K562 (cell line): ENCODE measurements around the gene PPP1R9A. TPM values are rescaled to one million over a fixed set of nuclear protein-coding genes. Genes with fewer than 3 reads are reported as not detected.

Experiments used
- ATAC-seq: fragments of 200-7000 bp; cut with Tn5 transposase; 3 replicates; pipeline ENCODE4 v1.9.1; 2020; ENCODE audit warnings: moderate library complexity
- BruUV-seq: library from RNA; stranded (reverse); fragments of 400-500 nt; replicated peaks from 2 replicates; lab custom pipeline; 2021; lab: Mats Ljungman, UMichigan
- CTCF ChIA-PET: fragments of 300-600 bp; formaldehyde crosslinking; extraction: SDS; loops from one replicate; lab custom pipeline; 2021; ENCODE audit warnings: low intra/inter-chr PET ratio; lab: Yijun Ruan, JAX
- POLR2A ChIA-PET: fragments of 300-600, 350-650 bp; sonication (Branson Sonifier 250); formaldehyde crosslinking; extraction: SDS; loops from one replicate; lab custom pipeline; 2021; ENCODE audit warnings: antibody characterized with exemption, inconsistent platforms; lab: Yijun Ruan, JAX
- DNase-seq, 4 experiments: peaks; one replicate each; pipeline versions ENCODE4 v3.0.0 to v3.0.0-alpha.2; 2011 to 2018; ENCODE audit warnings: low spot score in 3 of 4, mixed read lengths in 3 of 4; ENCODE audit errors: extremely low read depth in 1 of 4
- FAIRE-seq: peaks from 2 replicates; lab custom pipeline; 2011; peaks lifted over from hg19 to GRCh38; lab: Jason Lieb, UNC
- H2AFZ ChIP-seq: 2 replicates; pipeline ENCODE4 v1.6.0; 2011; ENCODE audit warnings: low read depth, low read length, control low read depth, inconsistent platforms
- H3K27ac ChIP-seq: fragments of 200-600 bp; 3 replicates; pipeline ENCODE4 v1.8.0; 2011; ENCODE audit warnings: low read depth, mild to moderate bottlenecking, control low read depth, inconsistent platforms, low read length, moderate library complexity, mixed read lengths; ENCODE audit errors: extremely low read depth
- H3K27me3 ChIP-seq, 2 experiments: fragments of 300-600 bp in 1 of 2; 2 replicates in 1 of 2; 3 replicates in 1 of 2; pipeline versions ENCODE4 v1.6.0 to v1.8.0; 2011; ENCODE audit warnings: inconsistent platforms in 2 of 2, low read length in 2 of 2, mild to moderate bottlenecking in 1 of 2, mixed read lengths in 1 of 2, moderate library complexity in 1 of 2; ENCODE audit not compliant: control insufficient read depth in 2 of 2, insufficient read depth in 2 of 2
- H3K36me3 ChIP-seq: fragments of 300-600 bp; 3 replicates; pipeline ENCODE4 v1.8.0; 2011; ENCODE audit warnings: mild to moderate bottlenecking, low read length, inconsistent platforms; ENCODE audit not compliant: control insufficient read depth, insufficient read depth
- H3K4me1 ChIP-seq, 2 experiments: fragments of 200-600 bp in 1 of 2; replicated peaks in 1 of 2; 2 replicates in 1 of 2; 3 replicates in 1 of 2; pipeline versions ENCODE4 v1.5.1 to v1.8.0; 2011; ENCODE audit warnings: inconsistent platforms in 2 of 2, low read length in 2 of 2, mild to moderate bottlenecking in 1 of 2, mixed read lengths in 1 of 2, moderate library complexity in 1 of 2; ENCODE audit not compliant: control insufficient read depth in 2 of 2, insufficient read depth in 2 of 2
- H3K4me2 ChIP-seq: 2 replicates; pipeline ENCODE4 v1.6.1; 2011; ENCODE audit warnings: low read length, control low read depth, inconsistent platforms, mixed read lengths; ENCODE audit not compliant: insufficient read depth
- H3K4me3 ChIP-seq: fragments of 200-600 bp; sonication (generic), shearing (Covaris generic); 2 replicates; pipeline ENCODE4 v1.5.1; 2016; ENCODE audit warnings: control low read depth, inconsistent platforms
- H3K79me2 ChIP-seq: fragments of 200-600 bp; 3 replicates; pipeline ENCODE4 v1.8.0; 2011; ENCODE audit warnings: low read length, inconsistent platforms; ENCODE audit not compliant: control insufficient read depth, insufficient read depth
- H3K9ac ChIP-seq, 2 experiments: 2 replicates each; pipeline versions ENCODE4 v1.6.0 to v1.6.1; 2011; ENCODE audit warnings: low read depth in 2 of 2, low read length in 2 of 2, control low read depth in 1 of 2, inconsistent platforms in 1 of 2, mild to moderate bottlenecking in 1 of 2, mixed read lengths in 1 of 2; ENCODE audit not compliant: insufficient read depth in 1 of 2
- H3K9me1 ChIP-seq: one replicate; pipeline ENCODE4 v1.6.0; 2011; ENCODE audit warnings: inconsistent platforms, mild to moderate bottlenecking, low read length, moderate library complexity; ENCODE audit not compliant: control insufficient read depth, insufficient read depth
- H3K9me3 ChIP-seq: replicated peaks from 2 replicates; pipeline ENCODE4 v1.5.1; 2011; ENCODE audit warnings: low read depth, low read length, inconsistent platforms; ENCODE audit not compliant: control insufficient read depth, insufficient read depth
- H4K20me1 ChIP-seq: replicated peaks from 2 replicates; pipeline ENCODE4 v1.6.1; 2011; ENCODE audit warnings: low read length, inconsistent platforms, mixed read lengths; ENCODE audit not compliant: control insufficient read depth, insufficient read depth
- CSDE1 ChIP-seq, 2 experiments: fragments of 450-650 bp; IDR thresholded peaks; 2 replicates each; pipeline ENCODE4 v1.6.1; 2016; ENCODE audit warnings: mild to moderate bottlenecking in 1 of 2
- FOXA1 ChIP-seq: fragments of 450-650 bp; IDR thresholded peaks from 2 replicates; pipeline ENCODE4 v1.6.1; 2016; ENCODE audit warnings: mild to moderate bottlenecking, borderline replicate concordance
- HDAC1 ChIP-seq, 2 experiments: fragments of 450-650 bp; IDR thresholded peaks; 2 replicates each; pipeline ENCODE4 v1.6.1; 2016 to 2017; ENCODE audit warnings: inconsistent platforms in 1 of 2, mild to moderate bottlenecking in 1 of 2, moderate library complexity in 1 of 2
- HMG20B ChIP-seq: fragments of 250-450 bp; sonication (Bioruptor Pico); IDR thresholded peaks from 2 replicates; pipeline ENCODE4 v1.5.0; 2021; ENCODE audit warnings: mild to moderate bottlenecking
- PHB2 ChIP-seq: fragments of 450-650 bp; IDR thresholded peaks from 2 replicates; pipeline ENCODE4 v1.6.1; 2017; ENCODE audit warnings: low read depth
- POLR2G ChIP-seq: fragments of 200-400 bp; formaldehyde crosslinking; IDR thresholded peaks from 2 replicates; pipeline ENCODE4 v1.6.1; 2017; ENCODE audit warnings: low read depth, mild to moderate bottlenecking, antibody characterized with exemption, low read length, moderate library complexity
- POLR3A ChIP-seq: IDR thresholded peaks from 2 replicates; pipeline ENCODE4 v1.6.1; 2011; ENCODE audit warnings: borderline replicate concordance, mild to moderate bottlenecking, moderate library complexity; ENCODE audit not compliant: insufficient read length, insufficient read depth; ENCODE audit errors: extremely low read depth
- SP1 ChIP-seq: sonication (generic); formaldehyde crosslinking; IDR thresholded peaks from 2 replicates; pipeline ENCODE4 v1.8.1; 2022; ENCODE audit warnings: mild to moderate bottlenecking, missing genetic modification reagents
- TBL1XR1 ChIP-seq, 2 experiments: IDR thresholded peaks; 2 replicates each; pipeline ENCODE4 v1.6.1; 2012; ENCODE audit warnings: improper control_type of control experiment in 2 of 2, low read length in 2 of 2, mild to moderate bottlenecking in 1 of 2
- TBP ChIP-seq: optimal IDR thresholded peaks from 2 replicates; pipeline ENCODE3; 2011; ENCODE audit warnings: low read depth, low read length, improper control_type of control experiment
- TRIM24 ChIP-seq, 2 experiments: fragments of 450-650 bp; IDR thresholded peaks; 2 replicates each; pipeline ENCODE4 v1.6.1; 2016
- ZFP30 ChIP-seq: fragments of 250-450 bp; sonication (Bioruptor Pico); IDR thresholded peaks from 2 replicates; pipeline ENCODE4 v1.8.0; 2022; ENCODE audit warnings: moderate library complexity, mild to moderate bottlenecking, inconsistent platforms, borderline replicate concordance
- ZNF699 ChIP-seq: fragments of 250-450 bp; sonication (Bioruptor Pico); IDR thresholded peaks from 2 replicates; pipeline ENCODE4 v1.8.0; 2021; ENCODE audit warnings: mild to moderate bottlenecking, moderate library complexity; ENCODE audit not compliant: insufficient replicate concordance
- ZNF707 ChIP-seq: fragments of 250-450 bp; sonication (Bioruptor Pico); conservative IDR thresholded peaks from 2 replicates; pipeline ENCODE4 v1.8.0; 2022; ENCODE audit warnings: inconsistent platforms, mild to moderate bottlenecking, moderate library complexity
- WGBS: fragments of 100-300 bp; shearing (Covaris generic); methylation state at CpG from one replicate; pipeline ENCODE4 v1.1.6; 2016; ENCODE audit warnings: low coverage, mixed read lengths; ENCODE audit not compliant: insufficient coverage; ENCODE audit errors: missing lambda C conversion rate; 5-methylcytosine and 5-hydroxymethylcytosine counted together
- in situ Hi-C: fragments of 300-500 bp; cut with MboI; formaldehyde crosslinking; loops from 4 replicates; pipeline ENCODE4 v1.15.0; 2018; ENCODE audit warnings: inconsistent platforms, mixed read lengths
- intact Hi-C: fragments of 100-400 bp; cut with micrococcal nuclease; formaldehyde crosslinking; loops from 2 replicates; pipeline ENCODE4 v1.14.2; 2022
- polyA plus RNA-seq, 8 experiments: library from polyadenylated mRNA; depleted of rRNA in 4 of 8; stranded (reverse) in 5 of 8; unstranded in 3 of 8; fragments of >200 nt; fragmentation: Nextera tagmentation in 2 of 8; fragmentation: Illumina TruSeq in 1 of 8; extraction: Ambion mirVana in 2 of 8; extraction: Trizol in 1 of 8; gene quantifications; 2 replicates each; pipeline versions ENCODE4 v1.2.1 to v1.2.3, GENCODE V29; 2011 to 2014; ENCODE audit warnings: inconsistent platforms in 1 of 8, missing spikeins in 1 of 8
- total RNA-seq, 7 experiments: library from RNA; depleted of rRNA in 6 of 7; stranded (reverse); fragments of >200 nt in 6 of 7; fragmentation: Illumina TruSeq in 2 of 7; extraction: Trizol in 2 of 7; gene quantifications; 2 replicates each; pipeline versions ENCODE4 v1.2.1 to v1.2.3, GENCODE V29; 2011 to 2021; ENCODE audit warnings: low replicate concordance in 1 of 7
- TF ChIP-seq, protein P1 (sequence below): fragments of 250-450 bp; sonication (Bioruptor Pico); IDR thresholded peaks from 2 replicates; pipeline ENCODE4 v1.5.0; 2020; ENCODE audit warnings: mild to moderate bottlenecking
- TF ChIP-seq, protein P2 (sequence below), 2 experiments: fragments of 450-650 bp; conservative IDR thresholded peaks; 2 replicates each; pipeline ENCODE4 v1.6.1; 2017; ENCODE audit warnings: mild to moderate bottlenecking in 2 of 2, moderate library complexity in 2 of 2
- TF ChIP-seq, protein P3 (sequence below): fragments of 250-450 bp; sonication (Bioruptor Pico); IDR thresholded peaks from 2 replicates; pipeline ENCODE4 v1.5.1; 2021; ENCODE audit warnings: mild to moderate bottlenecking
- TF ChIP-seq, protein P4 (sequence below): fragments of 250-450 bp; sonication (Bioruptor Pico); IDR thresholded peaks from 2 replicates; pipeline ENCODE4 v1.4.0; 2020; ENCODE audit warnings: borderline replicate concordance

The PPP1R9A gene
- total and polyA plus RNA-seq, 9 of the 15 experiments (the other 6 are each of a cell fraction or from before 2014, with no cell fraction given), result 0.24 TPM; not detected in 8

DNA sequence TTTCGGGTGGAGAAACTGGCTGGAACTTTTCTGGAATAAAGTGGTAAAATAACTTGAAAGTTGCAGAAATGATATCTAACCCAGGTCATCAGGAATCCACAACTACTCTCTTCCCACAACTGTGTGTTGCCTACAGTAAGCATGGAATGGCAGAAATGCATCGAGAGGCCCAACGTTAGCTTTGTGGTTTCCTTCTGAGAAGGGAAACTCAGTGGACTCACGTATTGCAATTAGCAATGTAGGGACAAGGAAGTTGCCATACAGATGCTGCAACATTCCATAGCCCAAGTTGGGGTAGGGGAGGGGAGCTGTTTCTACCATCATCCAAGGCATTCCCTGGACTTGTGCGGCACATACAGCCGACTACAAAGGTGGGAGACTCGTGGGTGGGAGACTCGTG lies 415.0 kb downstream of the PPP1R9A start:
- ChIA-PET POLR2A (no interaction called here), CTCF (no interaction called here)
- ATAC-seq, result no peak
- Histone ChIP-seq H3K4me2 (no peak overlapping the region), H3K36me3 (no peaks in the 10 kb centered on the region), H3K27ac (no peak overlapping the region), H3K9me3 (no peaks in the 10 kb centered on the region), H3K79me2 (no peaks in the 10 kb centered on the region), H3K4me3 (no peak overlapping the region), H4K20me1 (no peaks in the 10 kb centered on the region), H2AFZ (no peak overlapping the region), H3K9me1 (no peaks in the 10 kb centered on the region), H3K27me3 (peaks cover 0 to 7% of the 10 kb centered on the region in 2 experiments; a peak in 1 of 5 replicates), H3K9ac (no peak overlapping the region), H3K4me1 (no peaks in the 10 kb centered on the region; a peak in 2 of 5 replicates)
- BruUV-seq, result no TSS peak
- 1% methylated on average over 8 of the region's 8 CpGs for WGBS
- FAIRE-seq, result no peak
- intact Hi-C loops (no loop called here), in situ Hi-C loops (no loop called here)
- DNase-seq, result no peak
- TF ChIP-seq ZNF699 (CRISPR knock-in tag) (no peak), TBL1XR1 (IDR thresholded peaks at IDR 0.05; ENCODE audit: low read length in 2 of 2) (no peak), PHB2 (no peak), FOXA1 (no peak), TBP (no peak), ZFP30 (CRISPR knock-in tag) (no peak), HDAC1 (IDR thresholded peaks at IDR 0.05) (no peak), HMG20B (CRISPR knock-in tag) (no peak), POLR2G (no peak), ZNF707 (no peak), TRIM24 (IDR thresholded peaks at IDR 0.05) (no peak), SP1 (CRISPR knock-in tag) (no peak), CSDE1 (IDR thresholded peaks at IDR 0.05) (no peak), POLR3A (no peak)
- TF ChIP-seq, protein P1, sequence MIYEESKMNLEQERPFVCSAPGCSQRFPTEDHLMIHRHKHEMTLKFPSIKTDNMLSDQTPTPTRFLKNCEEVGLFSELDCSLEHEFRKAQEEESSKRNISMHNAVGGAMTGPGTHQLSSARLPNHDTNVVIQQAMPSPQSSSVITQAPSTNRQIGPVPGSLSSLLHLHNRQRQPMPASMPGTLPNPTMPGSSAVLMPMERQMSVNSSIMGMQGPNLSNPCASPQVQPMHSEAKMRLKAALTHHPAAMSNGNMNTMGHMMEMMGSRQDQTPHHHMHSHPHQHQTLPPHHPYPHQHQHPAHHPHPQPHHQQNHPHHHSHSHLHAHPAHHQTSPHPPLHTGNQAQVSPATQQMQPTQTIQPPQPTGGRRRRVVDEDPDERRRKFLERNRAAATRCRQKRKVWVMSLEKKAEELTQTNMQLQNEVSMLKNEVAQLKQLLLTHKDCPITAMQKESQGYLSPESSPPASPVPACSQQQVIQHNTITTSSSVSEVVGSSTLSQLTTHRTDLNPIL (CRISPR knock-in tag), result no peak
- TF ChIP-seq, protein P2, sequence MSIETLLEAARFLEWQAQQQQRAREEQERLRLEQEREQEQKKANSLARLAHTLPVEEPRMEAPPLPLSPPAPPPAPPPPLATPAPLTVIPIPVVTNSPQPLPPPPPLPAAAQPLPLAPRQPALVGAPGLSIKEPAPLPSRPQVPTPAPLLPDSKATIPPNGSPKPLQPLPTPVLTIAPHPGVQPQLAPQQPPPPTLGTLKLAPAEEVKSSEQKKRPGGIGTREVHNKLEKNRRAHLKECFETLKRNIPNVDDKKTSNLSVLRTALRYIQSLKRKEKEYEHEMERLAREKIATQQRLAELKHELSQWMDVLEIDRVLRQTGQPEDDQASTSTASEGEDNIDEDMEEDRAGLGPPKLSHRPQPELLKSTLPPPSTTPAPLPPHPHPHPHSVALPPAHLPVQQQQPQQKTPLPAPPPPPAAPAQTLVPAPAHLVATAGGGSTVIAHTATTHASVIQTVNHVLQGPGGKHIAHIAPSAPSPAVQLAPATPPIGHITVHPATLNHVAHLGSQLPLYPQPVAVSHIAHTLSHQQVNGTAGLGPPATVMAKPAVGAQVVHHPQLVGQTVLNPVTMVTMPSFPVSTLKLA (conservative IDR thresholded peaks at IDR 0.05), result no peak
- TF ChIP-seq, protein P3, sequence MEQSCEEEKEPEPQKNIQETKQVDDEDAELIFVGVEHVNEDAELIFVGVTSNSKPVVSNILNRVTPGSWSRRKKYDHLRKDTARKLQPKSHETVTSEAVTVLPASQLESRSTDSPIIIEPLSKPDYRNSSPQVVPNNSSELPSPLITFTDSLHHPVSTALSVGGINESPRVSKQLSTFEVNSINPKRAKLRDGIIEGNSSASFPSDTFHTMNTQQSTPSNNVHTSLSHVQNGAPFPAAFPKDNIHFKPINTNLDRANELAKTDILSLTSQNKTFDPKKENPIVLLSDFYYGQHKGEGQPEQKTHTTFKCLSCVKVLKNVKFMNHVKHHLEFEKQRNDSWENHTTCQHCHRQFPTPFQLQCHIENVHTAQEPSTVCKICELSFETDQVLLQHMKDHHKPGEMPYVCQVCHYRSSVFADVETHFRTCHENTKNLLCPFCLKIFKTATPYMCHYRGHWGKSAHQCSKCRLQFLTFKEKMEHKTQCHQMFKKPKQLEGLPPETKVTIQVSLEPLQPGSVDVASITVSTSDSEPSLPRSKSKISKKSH (CRISPR knock-in tag), result no peak
- TF ChIP-seq, protein P4, sequence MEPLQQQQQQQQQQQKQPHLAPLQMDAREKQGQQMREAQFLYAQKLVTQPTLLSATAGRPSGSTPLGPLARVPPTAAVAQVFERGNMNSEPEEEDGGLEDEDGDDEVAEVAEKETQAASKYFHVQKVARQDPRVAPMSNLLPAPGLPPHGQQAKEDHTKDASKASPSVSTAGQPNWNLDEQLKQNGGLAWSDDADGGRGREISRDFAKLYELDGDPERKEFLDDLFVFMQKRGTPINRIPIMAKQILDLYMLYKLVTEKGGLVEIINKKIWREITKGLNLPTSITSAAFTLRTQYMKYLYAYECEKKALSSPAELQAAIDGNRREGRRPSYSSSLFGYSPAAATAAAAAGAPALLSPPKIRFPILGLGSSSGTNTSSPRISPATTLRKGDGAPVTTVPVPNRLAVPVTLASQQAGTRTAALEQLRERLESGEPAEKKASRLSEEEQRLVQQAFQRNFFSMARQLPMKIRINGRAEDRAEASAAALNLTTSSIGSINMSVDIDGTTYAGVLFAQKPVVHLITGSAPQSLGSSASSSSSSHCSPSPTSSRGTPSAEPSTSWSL, result no peak
